Measurements from ENCODE around the gene CYP1A2.

- TF ChIP-seq CTCF (IDR thresholded peaks at IDR 0.05) (no peak), POLR2AphosphoS5 (IDR thresholded peaks at IDR 0.05) (no peak)
These were observed 18.8 kb downstream of the CYP1A2 start for GRCh38 chr15:74767167-74768098.
